Measurements from ENCODE around the gene RNF144B.
"Not testable (repeated sequence)": the region's sequence is repeated elsewhere in the genome, so short reads cannot be mapped to it uniquely, and the experiment has no call there.

The RNF144B gene

DNA sequence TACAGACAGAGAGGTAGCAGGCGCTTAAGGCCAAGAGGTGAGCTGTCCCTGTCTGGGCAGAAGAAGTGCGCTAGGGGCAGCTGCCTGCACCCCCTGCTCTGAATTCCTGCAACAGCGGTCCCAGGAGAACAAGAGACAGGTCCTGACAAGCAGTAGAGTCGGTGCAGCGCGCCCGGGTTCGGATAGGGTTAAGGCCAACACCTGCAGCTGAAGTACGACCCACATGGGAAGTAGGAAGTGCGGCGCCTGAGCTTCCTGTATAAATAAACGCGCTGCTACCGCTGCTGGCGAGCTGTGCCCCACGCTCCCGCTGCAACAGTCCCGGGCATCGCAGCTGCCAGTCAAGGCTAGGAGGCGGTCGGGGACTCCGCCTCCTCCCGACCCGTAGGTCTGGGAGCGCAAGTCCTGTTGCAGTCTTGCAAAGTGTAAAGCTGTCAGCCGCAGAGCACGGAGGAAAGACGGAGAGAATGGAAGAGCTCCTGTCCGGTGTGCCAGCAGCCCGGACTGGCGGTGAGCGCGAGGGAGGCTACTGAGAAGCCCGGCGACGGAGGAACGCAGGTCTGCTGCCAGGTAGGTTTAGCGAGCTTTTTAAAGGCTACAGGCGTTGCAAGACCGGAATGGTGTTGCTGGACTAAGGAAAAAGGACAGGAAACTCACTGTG lies at the start of gene RNF144B:
Gene RNF144B, plus strand, starts transcription at position 290 of the 661 bp plus-strand sequence. CDS start 12,185 bp downstream, outside the sequence.
- peak; percentile 86 for DNase-seq

DNA sequence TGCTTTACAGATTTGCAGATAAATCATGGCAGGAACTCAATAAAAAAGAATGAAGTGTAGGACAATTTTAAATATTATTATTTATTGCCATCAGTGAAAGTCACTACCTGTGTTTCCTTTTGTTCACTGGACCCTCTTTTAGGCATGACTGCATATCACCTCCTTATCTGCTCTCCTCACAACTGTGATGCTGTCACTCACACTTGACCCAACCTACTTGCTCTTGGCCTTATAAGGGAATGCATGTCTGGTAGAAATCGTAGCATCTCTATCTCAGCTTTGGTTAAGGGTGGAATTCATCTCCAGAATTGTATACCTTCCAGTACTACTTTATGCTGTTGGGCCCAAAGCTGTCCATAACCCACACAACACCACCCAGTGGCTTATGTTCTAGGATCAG lies 47.6 kb upstream of the RNF144B start:
- DNase-seq = no peak

DNA sequence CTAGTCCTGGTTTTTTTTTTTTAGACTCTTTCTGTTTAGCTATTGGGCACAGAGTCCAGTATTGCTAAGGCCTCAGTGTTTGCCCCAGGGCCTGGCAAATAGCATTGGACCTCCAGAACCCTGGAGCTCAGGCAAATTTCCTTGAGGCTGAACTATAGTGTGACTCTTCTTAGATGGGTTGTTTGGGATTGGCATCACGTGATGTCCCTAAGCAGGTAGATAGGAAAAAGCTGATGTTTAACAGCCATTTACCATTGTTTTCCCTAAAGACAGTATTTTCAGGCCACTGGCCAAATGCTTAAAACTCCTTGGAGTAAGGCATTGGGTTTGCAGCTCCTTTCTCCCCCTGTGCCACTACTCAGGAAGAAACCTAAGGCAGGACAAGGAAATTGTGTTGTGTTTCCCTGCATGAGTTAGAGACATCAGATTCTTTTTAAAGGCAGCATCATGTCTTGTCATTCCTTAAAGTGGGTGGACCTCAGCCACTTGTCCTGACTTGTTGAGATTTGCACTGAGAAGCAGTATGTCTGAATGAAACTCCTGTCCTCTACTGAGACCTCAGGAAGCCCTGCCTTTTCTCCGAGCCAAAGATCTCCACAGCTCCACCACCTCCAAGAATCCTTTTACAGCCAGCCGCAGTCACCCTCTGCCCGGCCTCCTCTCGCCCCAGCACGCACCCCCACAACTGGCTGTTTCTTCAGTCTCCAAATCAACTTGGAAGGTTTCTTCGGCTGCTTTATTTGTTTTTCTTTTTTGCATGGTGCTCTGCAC lies 46.2 kb upstream of the RNF144B start:
- no peak for DNase-seq

DNA sequence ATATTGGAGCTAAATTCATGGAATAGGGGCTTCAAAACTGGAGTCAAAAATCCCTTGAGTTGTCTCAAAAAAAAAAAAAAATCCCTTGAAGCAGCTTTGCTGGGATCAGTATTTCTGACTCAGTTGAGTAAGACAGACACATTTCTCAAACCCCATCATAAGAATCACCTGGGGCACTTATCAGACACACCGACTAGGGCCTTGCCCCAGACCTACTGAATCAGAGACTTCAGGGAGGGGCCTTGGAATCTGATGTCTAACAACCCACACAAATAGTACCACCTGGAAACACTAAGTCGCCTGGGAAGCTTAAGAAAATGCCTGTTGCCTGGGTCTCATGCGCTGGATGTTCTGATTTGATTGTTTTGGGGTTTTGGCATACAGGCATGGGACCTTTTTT lies 44.9 kb upstream of the RNF144B start:
- no peak for DNase-seq

DNA sequence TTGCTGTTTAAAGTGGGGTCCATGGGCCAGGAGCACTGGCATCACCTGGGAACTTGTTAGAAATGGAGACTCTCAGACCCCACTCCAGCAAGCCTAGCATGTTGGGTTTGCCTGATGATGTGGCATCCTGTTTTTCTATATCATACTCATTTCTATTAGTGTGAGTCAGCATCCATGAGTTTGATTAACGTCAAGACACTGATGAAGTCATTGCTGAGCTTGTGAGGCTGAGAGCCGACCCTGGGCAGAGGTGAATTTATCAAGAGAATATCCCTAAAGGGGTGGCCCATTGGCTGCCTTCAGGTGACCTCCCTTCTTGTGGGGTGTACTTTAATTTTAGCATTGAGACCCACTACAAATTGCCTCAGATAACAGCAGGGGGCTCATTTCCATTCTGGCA lies 43.4 kb upstream of the RNF144B start:
- no peak for DNase-seq

DNA sequence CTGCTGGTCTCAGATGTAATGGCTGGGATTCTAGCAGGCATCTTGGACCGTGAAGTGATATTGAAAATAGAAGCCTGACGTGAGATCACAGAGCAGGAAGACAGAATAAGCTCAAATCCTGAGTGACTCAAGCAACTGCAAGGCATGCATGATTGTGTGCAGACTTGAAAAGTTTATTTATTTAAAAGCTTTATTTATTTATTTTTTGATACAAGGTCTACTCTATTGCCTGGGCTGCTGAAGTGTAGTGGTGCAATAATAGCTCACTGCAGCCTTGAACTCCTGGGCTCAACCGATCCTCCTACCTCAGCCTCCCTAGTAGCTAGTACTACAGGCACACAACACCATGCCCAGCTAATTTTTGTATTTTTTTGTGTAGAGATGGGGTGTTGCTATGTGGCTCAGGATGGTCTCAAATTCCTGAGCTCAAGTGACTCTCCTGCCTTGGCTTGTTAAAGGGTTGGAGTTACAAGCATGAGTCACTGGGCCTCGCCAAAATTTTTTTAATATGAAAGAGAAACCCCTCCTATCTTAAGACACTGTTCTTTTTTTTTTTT lies 40.1 kb upstream of the RNF144B start:
- no peak for DNase-seq

DNA sequence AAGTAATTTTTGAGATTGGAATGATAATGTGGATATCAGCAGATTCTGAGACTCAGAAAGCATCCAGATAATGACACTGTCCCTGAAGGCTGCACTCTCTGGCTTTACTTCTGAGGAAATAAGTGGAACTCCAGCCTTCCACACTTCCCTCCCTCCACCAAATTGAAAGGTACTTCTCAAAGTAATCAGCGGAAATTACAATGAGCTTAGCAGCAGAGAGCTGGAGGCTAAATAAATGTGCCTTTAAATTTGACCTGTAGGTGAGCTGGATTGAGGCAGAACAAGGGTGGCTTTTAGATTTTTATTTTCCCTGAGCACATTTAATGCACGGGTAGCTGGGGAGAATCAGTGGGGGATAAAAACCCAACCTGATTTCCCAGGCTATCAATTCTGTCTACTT lies 39.3 kb upstream of the RNF144B start:
- no peak for DNase-seq

DNA sequence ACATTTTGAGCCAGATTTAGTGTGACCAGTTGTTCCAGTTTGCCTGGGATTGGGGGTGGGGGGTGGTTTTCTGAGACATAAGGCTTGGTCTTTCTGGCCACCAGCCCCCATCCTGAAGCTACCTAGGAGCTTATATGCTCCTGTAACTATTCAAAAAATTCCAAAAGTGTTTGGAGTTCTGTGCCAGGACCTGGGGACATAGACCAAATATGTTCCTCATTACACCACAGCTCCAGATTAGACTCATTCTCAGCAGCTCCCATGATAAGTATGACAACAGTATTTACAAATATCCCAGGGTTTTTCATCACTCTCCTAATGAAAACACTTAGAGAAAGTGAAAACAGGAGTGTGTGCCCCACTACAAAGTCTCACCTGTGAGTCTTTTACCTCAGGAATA lies 37.8 kb upstream of the RNF144B start:
- DNase-seq = no peak

DNA sequence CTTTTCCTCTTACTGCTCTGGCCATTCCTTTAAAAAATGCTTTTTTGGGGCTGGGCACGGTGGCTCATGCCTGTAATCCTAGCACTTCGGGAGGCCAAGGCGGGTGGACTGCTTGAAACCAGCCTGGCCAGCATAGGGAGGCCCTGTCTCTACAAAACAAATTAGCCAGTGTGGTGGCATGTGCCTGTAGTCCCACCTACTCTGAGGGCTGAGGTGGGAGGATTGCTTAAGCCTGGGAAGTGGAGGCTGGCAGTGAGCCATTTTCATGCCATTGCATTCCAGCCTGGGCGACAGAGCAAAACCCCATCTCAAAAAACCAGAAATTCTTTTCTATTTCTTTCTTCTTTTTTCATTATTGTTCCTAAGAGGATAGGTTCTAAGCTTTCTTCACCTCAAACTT lies 36.9 kb upstream of the RNF144B start:
- DNase-seq = no peak

DNA sequence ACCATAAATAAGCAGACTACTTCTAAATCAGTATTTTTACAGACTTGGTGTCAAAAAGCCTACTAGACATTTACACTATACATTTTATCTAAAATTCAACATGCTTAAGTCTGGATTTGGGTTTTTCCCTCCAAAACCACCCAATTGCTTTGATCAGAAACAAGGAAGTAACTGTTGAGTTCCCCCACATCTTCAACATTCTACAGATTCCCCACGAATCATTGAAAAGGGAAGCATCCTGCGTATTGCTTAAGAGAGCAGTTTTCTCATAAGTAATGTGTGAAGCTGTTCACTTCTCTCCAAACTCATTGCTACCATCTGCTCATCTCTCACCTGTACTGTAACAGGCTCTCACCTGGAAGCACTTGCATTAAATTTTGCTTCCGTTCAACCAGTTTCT lies 36.4 kb upstream of the RNF144B start:
- DNase-seq = no peak

DNA sequence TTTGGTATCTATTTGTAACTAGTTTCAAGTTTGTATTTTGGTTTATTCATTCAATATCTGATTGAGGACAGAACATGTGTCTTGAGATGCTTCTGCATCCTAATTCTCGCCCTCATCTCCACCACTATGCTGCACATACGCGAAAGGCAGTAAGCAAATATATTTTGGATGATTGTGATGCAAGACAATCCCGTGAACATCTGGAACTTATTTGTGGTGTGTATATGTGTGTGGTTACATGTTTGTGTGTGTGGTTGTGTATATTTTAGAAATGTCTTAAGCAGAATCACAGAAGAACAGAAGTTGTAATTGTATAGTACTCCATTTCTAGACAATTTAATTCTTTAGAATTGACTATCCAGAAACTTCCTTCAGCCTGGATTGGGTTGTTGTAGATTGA lies 35.1 kb upstream of the RNF144B start:
- no peak for DNase-seq

DNA sequence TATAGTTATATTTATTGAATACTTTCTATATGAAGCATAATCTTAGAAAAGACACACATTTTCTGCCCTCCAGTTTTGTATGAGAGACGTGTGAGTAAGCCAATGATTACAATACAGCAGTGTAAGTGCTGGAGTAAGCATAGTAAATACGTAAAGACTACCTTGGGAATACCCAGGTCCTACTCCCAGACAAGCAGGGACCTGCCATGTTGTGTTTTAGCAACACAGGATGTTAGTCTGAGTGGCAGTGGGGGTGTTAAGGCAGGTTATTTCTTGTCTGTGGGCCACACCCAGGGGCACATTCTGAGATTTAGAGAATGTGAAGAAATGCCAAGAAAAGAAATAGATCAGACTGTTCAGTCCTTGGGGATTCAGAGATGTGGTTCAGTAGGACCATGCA lies 34.3 kb upstream of the RNF144B start:
- DNase-seq = no peak

DNA sequence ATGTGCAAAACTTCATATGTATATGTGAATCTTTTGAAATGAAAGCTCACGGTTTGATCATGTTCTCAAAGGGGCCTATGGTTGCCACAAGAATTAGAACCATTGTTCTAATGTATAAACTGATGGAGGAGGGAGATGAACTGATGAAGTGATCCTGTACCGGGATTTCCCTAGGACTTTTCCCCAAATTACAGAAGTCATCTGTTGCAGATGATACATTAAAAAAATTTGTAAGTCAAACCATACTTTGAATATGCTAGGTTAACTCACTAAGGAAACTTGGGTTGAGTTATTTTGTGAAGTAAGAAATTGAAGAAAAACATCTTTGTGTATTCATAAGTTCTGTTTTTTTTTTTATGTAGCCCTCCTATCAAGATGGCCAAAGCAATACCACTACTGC lies 33.9 kb upstream of the RNF144B start:
- no peak for DNase-seq

DNA sequence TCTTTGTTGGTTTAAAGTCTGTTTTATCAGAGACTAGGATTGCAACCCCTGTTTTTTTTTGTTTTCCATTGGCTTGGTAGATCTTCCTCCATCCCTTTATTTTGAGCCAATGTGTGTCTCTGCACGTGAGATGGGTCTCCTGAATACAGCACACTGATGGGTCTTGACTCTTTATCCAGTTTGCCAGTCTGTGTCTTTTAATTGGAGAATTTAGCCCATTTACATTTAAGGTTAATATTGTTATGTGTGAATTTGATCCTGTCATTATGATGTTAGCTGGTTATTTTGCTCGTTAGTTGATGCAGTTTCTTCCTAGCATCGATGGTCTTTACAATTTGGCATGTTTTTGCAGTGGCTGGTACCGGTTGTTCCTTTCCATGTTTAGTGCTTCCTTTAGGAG lies 29.6 kb upstream of the RNF144B start:
- not testable (repeated sequence) for DNase-seq

DNA sequence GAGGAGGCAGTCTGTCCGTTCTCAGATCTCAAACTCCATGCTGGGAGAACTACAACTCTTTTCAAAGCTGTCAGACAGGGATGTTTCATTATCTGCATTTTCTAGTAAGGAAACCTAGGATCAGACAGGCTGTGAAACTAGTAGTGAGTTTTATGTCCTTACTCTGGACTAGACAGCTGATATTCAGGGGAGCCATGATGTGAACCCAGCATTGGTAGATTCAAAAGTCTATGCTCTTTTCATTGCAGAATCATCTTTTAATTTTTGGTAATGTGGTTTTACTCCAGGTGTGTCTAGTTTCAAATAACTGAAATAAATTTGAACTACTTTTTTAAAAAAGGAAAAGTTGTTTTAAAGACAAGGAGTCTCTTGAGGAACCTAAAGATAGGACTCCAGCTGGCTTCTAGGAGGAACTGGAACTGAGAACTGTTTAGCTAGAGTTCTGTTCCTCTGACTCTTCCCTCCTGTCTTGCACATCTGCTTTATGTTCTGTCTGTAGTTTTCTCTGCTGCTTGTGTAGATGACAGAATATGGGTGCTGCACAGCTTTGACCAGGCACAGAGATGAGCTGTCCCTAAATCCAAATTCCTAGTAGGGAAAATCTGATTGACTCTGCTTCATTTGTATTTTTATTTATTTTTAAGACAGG lies 27.8 kb upstream of the RNF144B start:
- DNase-seq = no peak

DNA sequence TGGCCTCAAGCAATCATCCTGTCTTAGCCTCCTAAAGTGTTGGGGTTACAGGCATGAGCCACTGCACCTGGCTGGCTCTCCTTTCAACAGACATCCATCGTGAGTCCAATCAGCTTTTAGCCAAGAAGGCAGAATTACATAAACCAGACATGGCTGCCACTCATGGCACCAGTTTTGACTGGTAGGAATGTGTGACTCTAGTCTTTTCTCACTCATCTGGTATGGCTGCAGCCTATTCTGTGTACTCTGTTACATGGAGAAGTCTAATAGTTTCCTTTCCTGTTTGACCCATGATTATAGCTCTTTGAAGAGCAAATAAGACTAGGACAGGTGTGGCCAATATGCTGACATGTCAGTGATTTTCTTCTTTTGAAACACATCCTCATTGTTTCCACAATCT lies 27.0 kb upstream of the RNF144B start:
- DNase-seq = no peak

DNA sequence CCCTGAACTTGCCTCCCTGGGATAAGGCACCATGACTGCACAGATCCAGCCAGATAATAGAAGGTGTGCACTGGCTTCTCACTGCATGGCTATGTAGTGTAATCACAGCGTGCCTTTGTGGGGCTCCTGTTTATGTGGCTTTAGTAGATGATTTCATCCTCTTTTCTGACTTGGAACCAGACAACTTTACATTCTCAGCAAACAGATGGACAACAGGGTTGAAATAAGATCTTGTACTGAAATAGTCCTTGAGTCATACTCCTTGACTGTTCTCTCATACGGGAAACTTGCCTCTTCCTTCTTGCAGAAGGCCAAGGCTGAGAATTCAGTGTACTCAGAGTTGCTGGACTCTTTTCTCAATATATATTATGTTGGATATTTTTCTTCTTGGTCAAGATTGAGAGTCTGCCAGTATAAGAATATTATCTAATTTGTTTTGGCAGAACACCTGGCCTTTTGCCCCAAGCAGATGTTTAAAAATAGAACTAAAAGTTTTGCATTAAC lies 25.0 kb upstream of the RNF144B start:
- DNase-seq = no peak

DNA sequence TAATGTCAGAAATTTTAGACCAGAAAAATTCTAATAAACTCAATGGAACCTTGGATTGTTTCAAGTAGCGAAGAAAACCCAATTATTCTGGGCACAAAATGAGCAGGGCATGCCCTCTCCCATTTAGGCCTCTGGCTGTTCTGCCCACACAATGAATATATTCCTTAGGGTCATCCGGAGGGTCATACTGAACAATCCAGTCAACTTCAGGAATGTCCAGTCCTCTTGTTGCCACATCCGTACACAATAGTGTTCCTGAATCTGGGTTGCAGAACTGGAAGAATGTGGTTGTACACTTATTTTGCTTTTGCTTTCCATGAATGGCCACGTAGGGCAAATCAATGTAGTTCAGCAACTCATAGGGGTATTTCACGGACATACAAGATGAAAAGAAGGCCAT lies 23.4 kb upstream of the RNF144B start:
- DNase-seq = no peak

DNA sequence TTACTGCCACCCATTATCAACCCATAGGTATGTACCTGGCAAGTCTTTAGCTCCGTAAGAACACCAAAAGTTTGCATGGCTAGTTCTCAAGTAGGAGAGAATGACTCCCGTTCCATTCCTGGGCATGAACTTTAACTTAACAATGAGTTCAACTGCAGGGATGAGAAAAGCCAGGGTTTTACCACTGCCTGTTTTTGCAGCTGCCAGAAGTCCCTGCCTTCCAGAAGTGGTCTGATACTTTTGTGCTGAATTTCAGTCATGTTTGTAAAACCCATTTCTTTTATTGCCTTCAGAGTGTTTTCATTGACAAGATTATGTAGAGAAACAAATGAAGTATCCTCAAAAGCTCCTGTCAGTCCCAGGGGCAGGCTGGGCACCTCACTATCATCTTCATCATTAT lies 22.6 kb upstream of the RNF144B start:
- not testable (repeated sequence) for DNase-seq

DNA sequence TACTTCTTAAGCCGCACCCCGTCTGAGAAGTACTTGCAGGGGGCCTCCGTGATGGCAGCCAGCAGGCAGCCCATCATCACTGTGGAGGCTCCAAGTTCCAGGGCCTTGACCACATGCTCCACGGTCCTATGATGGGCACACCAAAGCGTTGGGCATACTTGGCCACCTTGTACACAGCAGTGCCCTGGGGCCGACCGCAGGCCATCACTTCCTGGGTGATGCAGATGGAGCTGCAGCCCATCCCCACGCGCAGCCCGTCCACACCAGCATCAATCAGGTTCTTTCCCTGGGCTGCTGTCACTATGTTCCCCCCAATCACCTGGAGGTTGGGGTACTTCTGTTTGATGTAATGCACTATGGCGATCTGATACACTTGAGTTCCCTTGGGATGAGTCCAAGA lies 19.8 kb upstream of the RNF144B start:
- DNase-seq = no peak

DNA sequence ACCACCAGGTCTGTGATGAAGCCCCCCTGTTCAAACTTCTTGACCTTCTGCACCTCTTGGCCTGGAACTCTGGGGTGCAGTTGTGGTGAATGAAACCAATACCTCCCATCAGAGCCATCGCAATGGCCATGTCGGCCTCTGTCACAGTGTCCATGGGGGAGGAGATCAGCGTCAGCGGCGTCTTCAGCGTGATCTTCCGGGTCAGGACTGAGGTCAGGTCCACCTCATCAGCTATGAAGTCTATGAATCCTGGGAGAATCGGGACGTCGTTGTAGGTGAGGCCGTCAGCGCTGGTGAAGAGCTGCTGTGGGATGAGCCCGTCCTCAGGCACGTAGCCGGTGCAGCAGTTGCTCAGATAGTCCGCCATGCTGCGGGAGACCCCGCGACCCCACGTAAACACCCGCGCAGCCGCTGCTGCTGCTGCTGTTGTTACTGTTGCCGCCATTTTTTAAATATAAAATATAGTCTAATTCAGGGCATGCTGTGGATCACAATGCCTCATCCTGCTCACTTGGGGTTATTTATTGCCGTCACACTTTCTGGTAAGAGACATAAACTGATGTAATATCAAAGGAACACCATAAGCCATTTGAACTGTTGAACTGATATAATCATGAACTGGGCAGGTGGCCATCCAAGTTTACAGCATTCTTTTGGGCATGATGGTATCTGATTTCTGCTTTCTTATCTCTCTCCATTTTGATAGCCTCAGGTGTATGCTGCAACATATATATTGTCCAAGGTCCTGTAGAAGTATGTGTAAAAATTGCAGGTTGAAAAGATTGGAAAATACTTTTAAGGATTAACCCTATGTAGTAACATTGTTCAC lies 18.7 kb upstream of the RNF144B start:
- DNase-seq = no peak

DNA sequence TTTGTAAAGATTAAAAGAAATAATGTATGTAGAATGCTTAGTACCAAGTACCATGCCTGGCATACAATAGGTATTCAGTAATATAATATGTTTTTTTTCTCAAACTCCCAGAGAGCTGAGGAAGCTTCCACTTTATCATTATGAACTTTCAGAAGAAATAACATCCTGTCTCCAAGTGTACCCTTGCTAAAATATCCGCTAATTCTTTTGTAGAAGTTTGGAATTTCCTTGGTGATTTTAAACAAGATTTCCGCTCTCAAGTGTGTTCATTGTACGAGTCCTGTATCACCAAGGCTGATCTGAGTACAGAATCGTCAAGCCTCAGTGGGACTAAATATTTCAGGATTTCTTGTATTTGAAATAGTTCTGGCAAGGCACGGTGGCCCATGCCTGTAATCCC lies 16.1 kb upstream of the RNF144B start:
- DNase-seq = no peak

DNA sequence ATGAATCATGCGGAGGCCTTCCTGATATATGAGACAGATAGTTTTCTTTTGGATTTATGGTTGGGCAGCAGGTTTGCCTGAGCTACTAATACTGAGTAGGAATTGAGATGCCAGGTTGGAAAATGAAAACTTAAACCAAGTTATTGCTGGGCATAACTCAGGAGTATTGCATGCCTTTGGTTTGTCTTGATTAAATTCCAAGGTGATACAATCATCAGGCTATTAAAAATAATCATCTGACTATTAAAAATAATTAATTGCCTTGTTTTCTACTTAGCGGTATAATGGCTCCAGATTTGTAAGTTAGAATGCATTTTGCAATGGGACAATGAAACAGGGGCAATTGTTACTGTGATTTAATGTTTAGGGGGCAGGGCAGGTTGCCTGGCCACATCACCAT lies 15.5 kb upstream of the RNF144B start:
- DNase-seq = no peak

All from NCI-H510A treated with DMSO at 0.1 percent for 48 hours (cell line).